Fibroblast of pulmonary artery (primary cell): ENCODE measurements around the gene PSAP.

Source experiments
- DNase-seq: peaks from one replicate; pipeline ENCODE4 v3.0.0-alpha.2; 2010; ENCODE audit warnings: low read depth
- H3K4me3 ChIP-seq: replicated peaks from 2 replicates; pipeline ENCODE4 v1.5.1; 2011; ENCODE audit warnings: low read depth, mild to moderate bottlenecking, control low read depth, low read length, moderate library complexity
- CTCF ChIP-seq: IDR thresholded peaks from 2 replicates; pipeline ENCODE4 v1.5.1; 2011; ENCODE audit warnings: mild to moderate bottlenecking, control low read depth, low read length, inconsistent platforms; ENCODE audit errors: missing control alignments

Gene PSAP

GRCh38 chr10:71784679-71785272 lies 66.3 kb downstream of the PSAP start:
- DNase-seq: no peak
- no peak for TF ChIP-seq CTCF
- H3K4me3 ChIP-seq: no peak overlapping the region

- H3K4me3 ChIP-seq: no peak overlapping the region
- no peak for TF ChIP-seq CTCF
- DNase-seq: no peak
Measured at GRCh38 chr10:71783917-71784678, 67.0 kb downstream of the PSAP start.

- no peak for DNase-seq
- H3K4me3 ChIP-seq: no peak overlapping the region
- no peak for TF ChIP-seq CTCF
Measured at GRCh38 chr10:71782917-71783490, 68.0 kb downstream of the PSAP start.

GRCh38 chr10:71782221-71782916 lies 68.7 kb downstream of the PSAP start:
- no peak overlapping the region for H3K4me3 ChIP-seq
- TF ChIP-seq CTCF: no peak
- DNase-seq: no peak

- no peak for TF ChIP-seq CTCF
- no peak overlapping the region for H3K4me3 ChIP-seq
- no peak for DNase-seq
Measured at GRCh38 chr10:71780719-71781118, 70.3 kb downstream of the PSAP start.

- DNase-seq: no peak
- no peak for TF ChIP-seq CTCF
- no peak overlapping the region for H3K4me3 ChIP-seq
Measured at GRCh38 chr10:71780156-71780555, 70.9 kb downstream of the PSAP start.
